Esophagus muscularis mucosa (tissue), 4 donors: ENCODE results near the gene CELA3B. TPM values are rescaled to one million over a fixed set of nuclear protein-coding genes. Genes with fewer than 3 reads are reported as not detected.

Experiments
- DNase-seq: peaks from one replicate; pipeline ENCODE4 v3.0.0-alpha.2; 2017; ENCODE audit errors: extremely low spot score
- H3K27ac ChIP-seq, 4 donors: fragments of 200-600 bp; sonication (generic); replicated peaks in 1 of 4; 1 replicate in 3 of 4; 2 replicates in 1 of 4; pipeline ENCODE4 v1.5.1; 2016 to 2019; ENCODE audit warnings: mild to moderate bottlenecking in 1 of 4
- H3K27me3 ChIP-seq, 4 donors: fragments of 200-600 bp; sonication (generic); one replicate each; pipeline versions ENCODE4 v1.5.1 to v1.6.0; 2016 to 2019
- H3K36me3 ChIP-seq, 4 donors: fragments of 200-600 bp; sonication (generic); one replicate each; pipeline ENCODE4 v1.5.1; 2016 to 2019
- H3K4me1 ChIP-seq, 4 donors: fragments of 200-600 bp; sonication (generic); one replicate each; pipeline ENCODE4 v1.5.1; 2016 to 2019
- H3K4me3 ChIP-seq, 4 donors: fragments of 200-600 bp; sonication (generic); 1 replicate in 2 of 4; 2 replicates in 2 of 4; pipeline ENCODE4 v1.5.1; 2016 to 2019; ENCODE audit warnings: mild to moderate bottlenecking in 4 of 4, moderate library complexity in 1 of 4
- H3K9me3 ChIP-seq, 4 donors: fragments of 200-600 bp; sonication (generic); 1 replicate in 3 of 4; 2 replicates in 1 of 4; pipeline ENCODE4 v1.5.1; 2016 to 2019
- CTCF ChIP-seq, 3 experiments: fragments of 200-600 bp in 2 of 3; fragments of 450-650 bp in 1 of 3; sonication (generic) in 2 of 3; IDR thresholded peaks; one replicate each; pipeline ENCODE4 v1.5.1; 2017 to 2019; ENCODE audit warnings: antibody characterized with exemption in 3 of 3, mild to moderate bottlenecking in 2 of 3, moderate library complexity in 1 of 3
- EP300 ChIP-seq: sonication (generic); formaldehyde crosslinking; IDR thresholded peaks from one replicate; pipeline ENCODE4 v1.6.1; 2017; ENCODE audit warnings: antibody characterized with exemption
- POLR2A ChIP-seq: fragments of 450-650 bp; IDR thresholded peaks from one replicate; pipeline ENCODE4 v1.6.1; 2017; ENCODE audit warnings: antibody characterized with exemption, moderate library complexity, mild to moderate bottlenecking, low read depth
- POLR2AphosphoS5 ChIP-seq, 2 donors: sonication (generic); formaldehyde crosslinking; IDR thresholded peaks; one replicate each; pipeline ENCODE4 v1.6.1; 2017; ENCODE audit warnings: antibody characterized with exemption in 2 of 2
- WGBS: methylation state at CpG from one replicate; pipeline ENCODE4 v1.1.5; 2018; 5-methylcytosine and 5-hydroxymethylcytosine counted together
- intact Hi-C: fragments of 100-400 bp; cut with DNase I; formaldehyde crosslinking; loops from one replicate; pipeline ENCODE4 v1.15.1; 2023
- total RNA-seq, 4 donors: library from RNA; depleted of rRNA; stranded (reverse); fragments of >200 nt; gene quantifications; one replicate each; pipeline versions ENCODE4 v1.1.0 to v1.2.1, GENCODE V29; 2016

The CELA3B gene
- total RNA-seq, 4 donors from 2014 or later: not detected

GRCh38 chr1:21939650-21940374, 37.0 kb upstream of the CELA3B start:
- Histone ChIP-seq H3K36me3 (no peaks in the 10 kb centered on the region), H3K9me3 (no peaks in the 10 kb centered on the region), H3K27me3 (no peaks in the 10 kb centered on the region), H3K27ac (peak overlapping the region; percentile 92 to 98 (median 94)), H3K4me1 (peaks cover 83 to 89% (median 86%) of the 10 kb centered on the region in 4 donors), H3K4me3 (no peak overlapping the region)
- TF ChIP-seq EP300 (no peak), CTCF (IDR thresholded peaks at IDR 0.05) (peak; percentile 52 to 75 (median 68)), POLR2AphosphoS5 (IDR thresholded peaks at IDR 0.05) (peak in 1 of 2 donors; percentile 87), POLR2A (no peak)
- WGBS: 30% methylated on average over 9 of the region's 9 CpGs
- DNase-seq: peak; percentile 96
- intact Hi-C loops: loop anchor here (5.0 kb wide), 1 partner anchor 38 kb away; no protein-coding TSS in a partner anchor

GRCh38 chr1:21940492-21940891, 36.3 kb upstream of the CELA3B start:
- WGBS: 97% methylated on average over 2 of the region's 2 CpGs
- H3K36me3 ChIP-seq: no peaks in the 10 kb centered on the region
- TF ChIP-seq POLR2A (no peak), POLR2AphosphoS5 (IDR thresholded peaks at IDR 0.05) (no peak), EP300 (no peak), CTCF (IDR thresholded peaks at IDR 0.05) (no peak)
- intact Hi-C loops: no loop called here
- H3K9me3 ChIP-seq: no peaks in the 10 kb centered on the region
- no peak overlapping the region for H3K4me3 ChIP-seq
- DNase-seq: no peak
- H3K4me1 ChIP-seq: peaks cover 84 to 89% (median 85%) of the 10 kb centered on the region in 4 donors
- H3K27ac ChIP-seq: peak overlapping the region; percentile 92 to 98 (median 94)
- H3K27me3 ChIP-seq: no peaks in the 10 kb centered on the region

DNA sequence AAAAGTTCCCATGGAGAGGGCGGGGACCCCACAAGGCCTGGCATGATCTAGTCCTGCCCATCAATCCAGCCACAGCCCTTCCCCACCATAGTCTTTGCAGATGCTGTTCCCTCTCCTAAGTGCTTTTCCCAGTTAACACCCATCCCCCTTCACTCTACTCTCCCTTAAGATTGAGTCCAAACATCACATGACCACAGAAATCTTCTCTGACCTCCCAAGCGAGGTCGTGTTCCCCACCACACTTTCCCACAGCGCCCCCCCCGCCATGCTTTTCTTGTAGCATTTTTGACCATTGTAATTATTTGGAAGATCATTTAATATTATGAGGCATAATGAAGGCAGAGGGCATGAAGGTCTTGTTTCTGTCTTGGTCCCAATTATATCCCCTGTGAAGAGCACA, 35.5 kb upstream of the CELA3B start:
- Histone ChIP-seq H3K4me3 (no peak overlapping the region), H3K9me3 (no peaks in the 10 kb centered on the region), H3K36me3 (no peaks in the 10 kb centered on the region), H3K27ac (peak overlapping the region; percentile 92 to 98 (median 94)), H3K27me3 (no peaks in the 10 kb centered on the region), H3K4me1 (peaks cover 78 to 82% (median 79%) of the 10 kb centered on the region in 4 donors)
- no peak for TF ChIP-seq CTCF (IDR thresholded peaks at IDR 0.05)
- no peak for TF ChIP-seq EP300
- no peak for TF ChIP-seq POLR2AphosphoS5 (IDR thresholded peaks at IDR 0.05)
- TF ChIP-seq POLR2A: no peak
- 84% methylated on average over 5 of the region's 5 CpGs for WGBS
- DNase-seq: no peak
- intact Hi-C loops: no loop called here

DNA sequence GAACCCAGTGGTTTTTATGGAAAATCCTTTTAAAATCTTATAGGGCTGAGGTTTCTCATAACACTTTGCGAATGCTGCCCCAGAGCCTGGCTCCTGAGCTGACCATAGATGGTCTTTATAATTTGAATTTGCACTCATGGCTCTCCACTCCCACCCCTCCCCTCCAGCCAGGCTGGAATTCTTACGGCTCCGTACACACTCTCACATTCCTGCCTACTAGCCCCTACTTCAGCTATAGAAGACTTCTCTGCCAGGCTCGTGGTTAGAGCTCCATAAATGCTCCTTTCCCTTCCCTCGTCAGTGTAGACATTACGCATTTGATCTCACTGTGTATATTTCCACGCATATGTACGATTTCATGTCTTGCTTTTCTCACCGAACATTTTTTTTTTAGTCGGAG, 34.4 kb upstream of the CELA3B start:
- no peaks in the 10 kb centered on the region for H3K9me3 ChIP-seq
- WGBS: 65% methylated on average over 10 of the region's 10 CpGs
- H3K27ac ChIP-seq: peak overlapping the region; percentile 92 to 98 (median 94)
- no peaks in the 10 kb centered on the region for H3K36me3 ChIP-seq
- no peak for DNase-seq
- H3K27me3 ChIP-seq: no peaks in the 10 kb centered on the region
- peaks cover 79 to 88% (median 87%) of the 10 kb centered on the region in 4 donors for H3K4me1 ChIP-seq
- intact Hi-C loops: no loop called here
- H3K4me3 ChIP-seq: peak overlapping the region in 1 of 4 donors; percentile 20
- TF ChIP-seq EP300 (no peak), CTCF (IDR thresholded peaks at IDR 0.05) (no peak), POLR2AphosphoS5 (IDR thresholded peaks at IDR 0.05) (no peak), POLR2A (no peak)
